GM12872 (cell line): ENCODE results near the gene TFF1.

Experiments
- TF ChIP-seq, protein P1 (sequence below): IDR thresholded peaks from 3 replicates; pipeline ENCODE4 v1.5.1; 2011; ENCODE audit warnings: low read depth, mild to moderate bottlenecking, low read length, moderate library complexity; ENCODE audit not compliant: insufficient read depth

The TFF1 gene

DNA sequence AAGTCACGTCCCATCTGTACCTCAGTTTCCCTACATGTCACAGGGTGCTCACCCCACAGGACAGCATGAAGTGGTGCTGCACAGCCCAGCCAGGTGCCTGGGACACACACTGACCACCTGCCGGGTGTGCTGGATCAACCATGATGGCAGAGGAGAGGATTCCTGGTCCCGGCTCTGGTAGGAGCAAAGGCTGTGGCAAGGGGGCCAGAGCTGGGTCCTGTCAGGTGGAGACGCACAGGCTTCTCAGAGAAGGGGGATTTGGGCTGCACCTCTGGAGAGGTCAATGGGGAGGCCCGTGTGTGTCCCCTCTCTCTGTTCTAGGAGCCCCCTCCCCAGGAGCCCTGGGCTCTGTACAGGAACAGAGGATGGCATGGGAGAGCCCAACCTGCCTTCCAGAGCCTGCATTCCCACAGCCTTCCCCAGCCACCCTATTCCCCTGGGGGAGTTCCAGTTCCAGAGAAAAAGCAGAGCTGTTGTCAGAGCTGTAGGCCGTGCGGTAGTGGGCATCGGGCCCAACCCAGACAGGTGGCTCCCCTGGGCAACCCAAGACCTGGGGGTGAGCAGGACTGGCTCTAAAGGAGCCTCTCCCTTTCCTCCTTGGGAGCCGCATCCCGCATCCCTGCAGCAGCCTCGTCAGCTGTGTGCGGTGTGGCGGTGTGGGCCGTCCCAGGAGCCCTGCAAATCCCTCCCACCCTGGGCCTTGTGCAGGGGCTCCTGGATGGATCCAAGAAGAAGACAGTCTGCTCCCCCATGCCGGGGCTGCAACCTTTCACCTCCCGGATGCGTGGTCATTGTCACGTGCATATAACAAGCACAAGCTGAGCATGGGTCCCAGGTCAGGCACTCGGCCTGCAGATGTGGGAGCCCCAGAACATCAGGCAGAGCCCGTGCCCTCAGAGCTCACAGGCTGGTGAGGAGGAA is 48.2 kb downstream of the TFF1 start:
- TF ChIP-seq, protein P1, sequence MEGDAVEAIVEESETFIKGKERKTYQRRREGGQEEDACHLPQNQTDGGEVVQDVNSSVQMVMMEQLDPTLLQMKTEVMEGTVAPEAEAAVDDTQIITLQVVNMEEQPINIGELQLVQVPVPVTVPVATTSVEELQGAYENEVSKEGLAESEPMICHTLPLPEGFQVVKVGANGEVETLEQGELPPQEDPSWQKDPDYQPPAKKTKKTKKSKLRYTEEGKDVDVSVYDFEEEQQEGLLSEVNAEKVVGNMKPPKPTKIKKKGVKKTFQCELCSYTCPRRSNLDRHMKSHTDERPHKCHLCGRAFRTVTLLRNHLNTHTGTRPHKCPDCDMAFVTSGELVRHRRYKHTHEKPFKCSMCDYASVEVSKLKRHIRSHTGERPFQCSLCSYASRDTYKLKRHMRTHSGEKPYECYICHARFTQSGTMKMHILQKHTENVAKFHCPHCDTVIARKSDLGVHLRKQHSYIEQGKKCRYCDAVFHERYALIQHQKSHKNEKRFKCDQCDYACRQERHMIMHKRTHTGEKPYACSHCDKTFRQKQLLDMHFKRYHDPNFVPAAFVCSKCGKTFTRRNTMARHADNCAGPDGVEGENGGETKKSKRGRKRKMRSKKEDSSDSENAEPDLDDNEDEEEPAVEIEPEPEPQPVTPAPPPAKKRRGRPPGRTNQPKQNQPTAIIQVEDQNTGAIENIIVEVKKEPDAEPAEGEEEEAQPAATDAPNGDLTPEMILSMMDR, result no peak

DNA sequence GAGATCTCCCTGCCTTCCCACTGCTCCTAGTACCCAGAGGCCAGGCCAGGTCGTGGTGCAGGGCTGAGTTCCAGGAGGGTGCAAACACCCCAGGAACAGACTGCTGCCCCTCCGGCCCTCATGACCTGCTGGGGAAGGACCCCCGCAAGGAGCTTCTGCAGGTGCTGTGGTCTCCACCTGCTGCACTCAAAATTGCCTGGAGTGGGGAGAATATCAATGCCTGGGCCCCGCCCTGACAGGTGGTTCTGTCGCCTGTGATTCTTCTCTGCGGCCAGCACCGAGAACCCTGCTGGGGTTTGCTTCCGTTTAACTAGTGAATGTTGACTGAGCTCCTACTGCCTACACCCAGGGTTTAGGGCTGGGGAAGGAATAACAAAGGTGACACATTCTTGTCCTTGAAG is 49.0 kb downstream of the TFF1 start:
- TF ChIP-seq, protein P1, result no peak

DNA sequence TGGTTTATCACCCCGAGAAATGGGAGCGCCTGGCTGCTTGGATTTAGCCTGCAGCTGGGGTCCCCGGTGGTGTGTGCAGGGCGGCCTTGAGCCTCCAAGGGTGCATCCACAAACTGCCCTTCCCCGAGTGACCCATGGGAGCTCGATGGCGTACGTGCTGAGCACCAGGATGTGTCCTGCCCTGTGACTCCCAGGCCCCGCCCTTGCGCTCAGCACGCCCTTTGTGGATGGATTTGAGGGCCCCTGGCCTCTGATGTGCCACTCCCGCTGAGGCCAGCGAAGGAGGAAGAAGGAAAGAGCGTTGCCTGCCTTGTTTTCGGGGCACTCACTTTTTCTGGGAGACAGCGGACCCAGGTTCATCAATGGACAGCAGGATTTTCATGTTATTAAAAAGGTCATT is 49.4 kb downstream of the TFF1 start:
- TF ChIP-seq, protein P1, result no peak

DNA sequence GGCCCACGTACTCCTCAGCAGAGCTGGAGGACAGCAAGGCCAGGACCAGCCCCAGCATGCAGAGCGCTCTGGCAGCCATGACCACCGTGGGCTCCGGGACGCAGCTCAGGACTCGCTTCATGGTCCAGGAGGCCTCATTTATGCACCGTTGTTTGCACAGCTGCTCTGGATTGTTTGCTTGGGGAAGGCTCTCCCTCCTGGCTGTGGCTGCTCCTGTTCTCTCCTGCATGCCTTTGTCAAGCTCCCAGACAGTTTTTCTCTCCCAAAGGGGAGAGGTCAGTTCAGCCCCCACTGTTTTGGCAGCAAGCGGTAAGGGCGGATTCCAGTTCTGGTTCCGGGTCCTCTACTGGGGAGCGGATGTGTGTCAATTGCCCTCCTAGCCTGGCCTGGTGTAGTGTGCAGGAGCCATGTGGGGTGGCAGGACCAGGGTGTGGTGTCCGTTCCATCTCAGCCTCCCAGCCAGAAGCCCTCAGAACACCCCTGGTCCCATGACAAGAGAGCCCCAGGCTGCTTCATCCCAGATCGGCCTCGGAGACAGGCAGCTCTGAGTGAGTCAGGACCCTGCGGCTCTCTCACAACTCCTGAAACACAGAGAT is 50.9 kb downstream of the TFF1 start, which contains the start of gene TFF3:
TSS of gene TFF3 (minus strand) at position 114 of the 596 bp plus-strand sequence. CDS start at position 79, 35 bp downstream.
- TF ChIP-seq, protein P1, result no peak

DNA sequence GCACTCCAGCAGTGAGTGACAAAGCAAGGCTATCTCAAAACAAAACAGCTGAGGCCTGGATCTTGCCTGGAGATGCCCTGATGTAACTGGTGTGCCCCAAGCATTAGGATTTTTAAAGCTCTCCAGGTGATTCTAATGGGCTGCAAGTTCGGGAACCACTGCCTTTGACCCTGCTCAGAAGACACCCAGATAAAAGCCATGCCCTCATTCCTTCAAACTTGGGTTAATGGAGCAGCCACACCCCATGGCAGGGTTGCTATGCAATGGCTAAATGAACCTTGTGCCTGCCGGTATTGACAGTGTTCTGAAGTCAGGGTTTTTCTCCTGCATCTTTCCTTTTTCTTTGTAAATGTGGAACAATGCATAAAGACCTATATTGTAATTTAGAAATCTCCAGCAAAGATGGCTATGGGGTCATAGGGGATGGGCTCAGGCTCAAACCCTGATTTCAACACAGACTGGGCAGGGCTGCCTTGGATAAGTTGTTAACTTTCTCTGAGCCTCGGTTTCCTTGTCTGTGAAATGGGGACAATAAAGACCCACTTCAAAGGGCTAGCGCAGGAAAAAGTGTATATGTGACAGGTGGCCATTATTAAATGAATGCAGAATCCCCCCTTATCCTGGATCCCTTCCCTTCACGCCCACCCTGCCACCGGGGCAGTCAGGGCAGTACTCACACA is 51.6 kb downstream of the TFF1 start:
- TF ChIP-seq, protein P1, result no peak

DNA sequence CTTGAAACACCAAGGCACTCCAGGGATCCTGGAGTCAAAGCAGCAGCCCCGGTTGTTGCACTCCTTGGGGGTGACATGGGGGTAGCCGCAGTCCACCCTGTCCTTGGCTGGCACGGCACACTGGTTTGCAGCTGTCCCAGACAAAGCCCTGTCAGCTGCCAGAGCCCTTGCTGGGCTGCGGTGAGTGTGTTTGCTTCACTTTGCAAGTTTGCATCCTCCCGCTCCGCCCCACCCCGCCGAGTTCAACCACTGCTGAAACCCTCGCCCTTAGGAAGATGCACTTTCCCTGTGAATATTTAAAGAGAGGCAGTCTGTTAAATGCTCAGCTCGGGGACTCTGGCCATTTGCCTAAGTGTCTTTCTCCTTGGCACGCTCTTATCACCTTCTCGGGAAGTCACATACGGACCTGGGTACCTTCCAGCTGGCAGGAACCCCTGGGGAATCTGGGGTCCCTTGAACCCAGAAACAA is 52.8 kb downstream of the TFF1 start:
- TF ChIP-seq, protein P1, result no peak

DNA sequence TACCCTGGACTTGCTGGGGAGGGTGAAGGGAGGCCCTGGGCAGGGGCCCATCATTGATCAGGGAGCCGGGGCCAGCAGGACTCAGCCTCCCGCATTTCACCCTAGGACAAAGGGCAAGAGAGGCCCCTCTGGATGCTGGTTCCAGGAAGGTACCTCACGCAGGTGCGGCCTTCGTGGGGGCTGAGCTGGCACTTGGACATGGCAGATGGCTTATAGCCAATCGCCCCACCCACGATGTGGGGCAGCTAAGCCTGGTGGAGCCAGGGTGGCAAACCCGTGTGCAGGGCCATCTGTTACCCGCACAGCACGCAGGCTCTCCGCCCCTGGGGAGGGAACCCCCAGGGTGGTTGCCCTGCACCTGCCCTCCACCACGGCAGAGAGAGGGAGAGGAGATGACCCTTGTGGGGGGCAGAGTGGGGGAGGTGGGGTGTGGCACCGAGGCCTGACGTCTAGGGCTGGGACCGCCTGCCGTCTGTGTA is 53.7 kb downstream of the TFF1 start:
- TF ChIP-seq, protein P1, result no peak
